Stimulated activated naive CD4-positive, alpha-beta T cell (primary cell): Measurements from ENCODE around the gene PACRG.

Source experiments
- DNase-seq, 6 experiments: peaks; one replicate each; lab custom pipeline; 2025; lab: John Stamatoyannopoulos, UW

The PACRG gene

DNA sequence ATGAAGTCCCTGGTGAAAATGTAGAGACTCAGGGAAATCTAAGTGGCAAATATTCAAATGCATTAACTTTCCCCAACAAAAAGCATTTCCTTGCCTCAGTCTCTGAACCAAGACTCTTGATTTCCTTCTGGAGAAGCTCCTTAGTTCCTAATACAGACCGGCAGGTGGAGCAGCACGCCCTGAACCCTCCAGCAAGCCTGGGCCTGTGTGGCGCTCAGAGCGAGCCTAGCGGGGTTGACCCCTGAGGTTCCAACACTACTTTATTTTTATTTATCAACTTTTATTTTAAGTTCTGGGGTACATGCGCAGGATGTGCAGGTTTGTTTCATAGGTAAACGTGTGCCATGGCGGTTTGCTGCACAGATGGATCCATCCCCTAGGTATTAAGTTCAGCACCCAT is 50.8 kb downstream of the PACRG start:
- DNase-seq = no peak

DNA sequence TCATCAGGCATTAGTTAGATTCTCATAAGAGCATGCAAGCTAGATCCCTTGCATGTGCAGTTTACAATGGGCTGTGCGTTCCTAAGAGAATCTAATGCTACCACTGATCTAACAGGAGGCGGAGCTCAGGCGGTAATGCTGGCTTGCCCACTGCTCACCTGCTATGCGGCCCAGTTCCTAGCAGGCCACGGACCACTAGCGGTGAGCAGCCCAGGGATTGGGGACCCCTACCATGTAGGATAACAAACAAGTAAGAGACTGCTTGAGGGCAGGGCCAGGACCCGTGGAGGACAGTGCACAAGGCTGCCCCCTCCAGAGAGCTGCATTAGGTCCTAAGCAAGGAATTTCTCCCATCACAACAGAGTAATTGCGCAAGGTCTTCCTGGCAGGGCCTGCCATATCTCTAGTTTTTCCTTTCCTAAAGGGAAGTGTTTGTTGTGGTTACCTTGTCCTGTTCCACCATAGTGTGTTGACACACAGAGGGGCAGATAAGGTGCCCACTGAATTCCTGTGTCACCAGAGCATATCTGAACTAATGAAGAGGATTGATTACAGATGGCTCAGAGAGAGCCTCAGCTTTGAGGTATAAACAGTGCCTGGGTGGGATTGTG is 58.0 kb downstream of the PACRG start:
- DNase-seq = no peak

DNA sequence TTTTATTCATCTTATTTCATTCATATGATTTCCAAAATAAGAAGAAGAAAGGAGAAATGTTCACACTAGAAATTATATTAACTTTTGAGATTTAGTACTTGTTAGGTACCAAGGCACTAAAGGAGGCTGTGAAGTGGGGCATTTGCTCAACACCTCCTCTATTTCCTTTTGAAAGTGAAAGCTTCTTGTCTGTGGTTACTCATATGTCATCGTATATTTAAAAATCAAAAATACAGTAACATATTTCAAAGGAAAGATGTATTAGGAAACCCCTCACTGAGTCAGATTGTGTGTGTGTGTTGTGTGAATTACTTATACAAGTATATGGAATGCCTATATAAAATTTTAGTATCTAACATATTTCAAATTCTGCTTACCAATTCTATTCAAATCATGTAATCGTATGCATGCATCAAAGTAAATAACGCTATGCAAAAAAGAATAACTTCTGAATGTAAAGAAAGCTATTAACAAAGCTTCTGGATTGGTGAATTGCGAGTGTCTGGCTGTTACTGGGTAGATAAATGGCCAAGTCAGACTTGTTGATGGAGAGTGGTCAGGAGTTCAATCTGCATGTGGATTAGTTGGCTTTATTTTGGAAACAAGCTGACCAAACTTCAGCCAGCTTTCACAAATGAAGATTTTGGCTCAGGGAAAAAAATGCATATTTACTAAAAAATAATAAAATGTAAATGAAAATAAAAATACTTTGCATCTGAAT is 70.9 kb downstream of the PACRG start:
- peak in 1 of 6 experiments; percentile 2 for DNase-seq

DNA sequence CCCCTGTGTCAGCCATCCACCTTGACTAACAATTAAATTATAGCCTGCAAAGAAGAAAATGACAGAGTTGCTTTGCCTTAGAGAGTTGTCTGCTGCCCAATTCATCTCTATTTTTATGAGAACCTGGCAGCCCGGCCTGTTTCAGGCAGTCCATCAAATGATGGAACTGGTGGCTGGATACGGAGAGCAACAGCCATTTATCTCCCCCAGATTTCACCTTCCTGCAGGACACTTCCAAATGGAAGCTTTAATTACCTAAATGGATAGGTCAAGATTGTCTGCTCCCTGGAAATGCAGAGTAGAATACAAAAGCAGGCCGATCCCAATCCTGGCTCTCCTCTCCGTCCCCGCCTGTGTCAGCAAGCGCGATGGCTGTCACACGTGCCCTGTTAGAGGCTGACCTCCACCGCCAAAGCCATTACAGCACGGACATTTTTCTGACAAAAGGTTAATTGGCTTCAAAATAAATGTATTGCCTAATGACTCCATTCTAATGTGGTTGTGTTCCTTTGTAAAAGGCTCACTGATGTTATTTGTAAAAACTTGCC is 86.7 kb downstream of the PACRG start:
- no peak for DNase-seq

DNA sequence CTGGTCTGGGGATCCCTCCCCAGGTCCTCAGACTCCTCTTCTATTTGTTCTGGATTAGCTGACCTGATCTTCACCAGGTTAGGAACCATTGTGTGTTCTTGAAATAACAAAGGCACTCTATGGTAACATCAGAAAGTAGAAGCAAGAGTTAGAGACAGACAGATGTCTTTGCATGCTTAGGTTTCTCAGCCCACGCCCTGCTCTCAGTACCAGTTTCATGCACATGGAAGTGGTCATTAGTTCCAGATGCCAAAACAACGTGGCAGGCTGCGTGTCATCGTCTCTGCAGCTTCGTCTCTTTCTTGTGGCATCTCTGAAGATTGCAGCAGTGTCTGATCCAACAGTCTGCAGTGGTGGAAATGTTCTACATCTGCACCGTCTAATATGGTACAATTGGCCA is 89.4 kb downstream of the PACRG start:
- no peak for DNase-seq

DNA sequence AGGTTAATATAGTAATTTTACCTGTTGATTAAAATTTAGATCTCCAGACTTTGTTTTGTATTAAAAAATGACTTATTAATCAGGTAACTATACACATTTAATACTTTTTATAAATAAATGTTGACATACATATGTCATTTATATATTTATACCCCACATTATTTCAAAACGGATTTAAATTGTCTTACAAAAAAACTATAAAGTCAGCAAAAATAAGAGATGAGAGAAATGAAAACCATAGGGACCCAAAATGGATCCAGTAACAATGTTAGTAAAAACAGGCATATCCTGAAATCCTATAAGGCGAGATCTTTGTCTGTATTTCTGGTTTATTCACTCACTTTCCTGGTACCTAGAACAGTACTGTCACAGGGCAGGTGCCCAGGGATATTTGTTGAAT is 91.5 kb downstream of the PACRG start:
- no peak for DNase-seq

DNA sequence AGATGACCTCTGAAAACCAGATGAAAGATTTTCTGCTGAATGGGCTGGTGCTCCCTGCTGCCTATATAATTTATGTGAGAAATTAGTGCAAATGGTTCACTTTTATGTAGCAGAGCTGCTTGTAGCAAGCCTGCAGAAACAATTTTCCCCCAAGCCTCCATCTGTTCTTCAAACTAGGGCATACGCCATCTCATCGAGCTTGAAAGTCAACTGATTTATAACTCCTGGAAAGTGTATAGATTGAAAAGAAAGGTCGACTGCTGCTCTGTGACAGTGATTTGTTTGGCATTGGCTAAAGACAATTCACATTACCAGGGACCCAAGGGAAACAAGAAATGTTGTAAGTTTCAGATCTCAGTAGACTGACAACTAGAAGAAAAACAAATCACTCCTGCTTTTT is 93.3 kb downstream of the PACRG start:
- DNase-seq = no peak

DNA sequence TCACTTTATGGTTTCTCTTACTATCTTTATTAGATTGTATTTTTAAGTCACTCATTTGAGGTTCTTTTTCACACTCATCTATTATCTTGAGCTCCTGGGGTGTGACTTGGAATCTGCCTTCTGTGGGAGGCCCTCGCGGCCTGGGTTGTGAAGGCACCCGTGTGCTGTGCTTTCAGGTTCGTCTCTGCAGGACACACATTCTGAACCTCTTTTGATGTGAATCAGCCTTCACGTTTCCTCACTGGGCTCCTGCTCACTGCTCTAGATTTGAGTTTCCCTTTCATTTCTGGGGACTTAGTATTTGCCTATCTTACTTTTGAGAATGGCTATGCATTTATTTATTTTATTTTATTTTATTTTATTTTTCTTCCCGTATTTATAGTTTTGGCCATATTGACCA is 97.8 kb downstream of the PACRG start:
- no peak for DNase-seq

DNA sequence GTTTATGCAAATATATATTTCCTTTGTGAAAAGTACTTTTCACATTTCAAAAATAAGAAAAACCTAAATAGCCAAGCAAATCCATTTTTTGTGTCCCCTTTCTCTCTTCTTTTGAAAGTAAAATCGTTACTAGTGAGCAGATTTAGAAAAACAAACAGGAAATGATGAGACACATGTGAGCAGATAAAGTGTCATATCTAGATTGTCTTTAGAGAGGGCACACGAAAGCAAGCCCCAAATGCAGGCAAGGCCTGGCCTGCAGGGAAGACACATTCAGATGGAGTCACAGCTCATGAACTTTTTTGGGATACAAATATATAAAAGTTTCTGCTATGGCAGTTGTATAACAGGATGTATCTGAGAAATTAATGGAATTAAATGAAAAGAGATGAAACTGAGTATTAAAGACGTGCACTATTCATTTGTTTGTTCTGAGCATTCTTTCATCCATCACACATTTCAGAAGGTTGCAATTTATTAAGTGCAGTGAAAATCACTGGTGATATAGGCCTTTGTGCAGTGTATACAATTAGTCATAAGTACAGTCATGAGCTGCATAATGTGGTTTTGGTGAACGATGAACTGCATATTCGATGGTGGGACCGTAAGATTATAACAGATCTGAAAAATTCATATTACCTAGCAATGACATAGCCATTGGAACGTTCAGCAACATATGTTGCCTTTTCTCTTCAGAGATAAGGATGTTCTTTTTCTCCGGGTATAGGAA is 101.4 kb downstream of the PACRG start:
- no peak for DNase-seq

DNA sequence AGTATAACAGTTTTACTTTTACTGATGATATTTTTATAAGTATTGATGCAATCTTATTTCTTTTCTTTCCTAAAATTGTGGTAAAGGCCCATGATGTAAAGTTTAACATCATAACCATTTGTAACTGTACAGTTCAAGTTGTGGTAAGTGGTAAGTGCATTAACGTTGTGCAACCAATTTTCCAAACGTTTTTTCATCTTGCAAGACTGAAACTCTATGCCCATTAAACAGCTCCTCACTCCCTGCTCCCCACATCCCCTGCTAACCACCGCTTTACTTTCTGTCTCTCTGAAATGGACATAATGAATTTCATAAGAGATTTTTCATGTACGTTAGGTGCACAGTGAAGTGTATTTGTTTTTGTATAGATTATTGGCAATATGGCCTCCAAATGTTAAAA is 106.0 kb downstream of the PACRG start:
- DNase-seq = no peak

DNA sequence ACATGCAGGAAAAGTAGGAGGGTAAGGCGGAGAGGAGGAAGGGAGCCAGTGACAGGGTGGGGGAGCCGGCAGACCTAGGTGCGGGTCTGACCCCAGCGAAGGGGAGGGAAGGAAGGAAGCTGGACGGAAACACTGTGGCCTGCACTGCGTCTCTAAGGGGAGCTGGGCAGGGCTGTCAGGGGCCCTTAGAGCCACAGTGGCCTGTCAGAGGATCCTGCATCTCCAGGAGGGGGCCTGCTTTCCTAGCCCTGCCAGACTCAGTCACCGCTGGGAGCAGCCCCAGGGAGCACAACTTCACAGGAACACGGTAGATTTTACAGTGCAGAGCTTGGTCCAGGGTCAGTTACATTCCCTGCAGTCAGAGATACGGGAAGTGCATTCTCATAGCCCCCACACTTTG is 118.2 kb downstream of the PACRG start:
- DNase-seq = no peak

DNA sequence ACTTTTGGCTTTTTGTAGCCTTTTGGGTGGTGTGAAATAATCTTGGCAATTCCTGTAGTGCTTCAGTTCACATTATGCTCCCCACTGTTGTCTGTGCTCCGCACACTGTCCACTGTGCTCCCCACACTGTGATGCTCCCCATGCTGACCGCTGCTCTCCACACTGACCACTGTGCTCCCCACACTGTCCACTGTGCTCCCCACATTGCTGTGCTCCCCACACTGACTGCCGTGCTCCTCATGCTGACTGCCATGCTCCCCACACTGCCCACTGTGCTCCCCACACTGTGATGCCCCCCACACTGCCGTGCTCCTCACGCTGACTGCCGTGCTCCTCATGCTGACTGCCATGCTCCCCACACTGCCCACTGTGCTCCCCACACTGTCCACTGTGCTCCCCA is 118.9 kb downstream of the PACRG start:
- DNase-seq = no peak

DNA sequence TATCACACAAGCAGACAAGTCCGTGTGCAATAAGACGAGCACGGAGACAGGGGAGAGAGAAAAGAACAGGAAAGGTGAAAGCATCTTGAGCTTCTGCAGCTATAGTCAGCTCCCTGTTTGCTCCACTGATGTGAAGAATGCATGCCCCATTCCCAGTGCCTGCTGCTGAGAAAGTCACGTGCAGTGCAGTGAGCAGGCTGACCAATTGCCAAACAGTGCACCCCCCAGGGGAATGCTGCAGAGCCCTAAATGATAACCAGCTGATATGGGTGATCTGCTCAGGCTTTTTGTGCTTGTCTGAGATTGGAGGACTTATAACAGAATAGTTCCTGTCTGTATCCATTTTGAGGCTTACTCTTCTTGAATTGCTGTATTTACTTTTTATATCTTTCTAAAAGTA is 121.5 kb downstream of the PACRG start:
- DNase-seq = no peak

DNA sequence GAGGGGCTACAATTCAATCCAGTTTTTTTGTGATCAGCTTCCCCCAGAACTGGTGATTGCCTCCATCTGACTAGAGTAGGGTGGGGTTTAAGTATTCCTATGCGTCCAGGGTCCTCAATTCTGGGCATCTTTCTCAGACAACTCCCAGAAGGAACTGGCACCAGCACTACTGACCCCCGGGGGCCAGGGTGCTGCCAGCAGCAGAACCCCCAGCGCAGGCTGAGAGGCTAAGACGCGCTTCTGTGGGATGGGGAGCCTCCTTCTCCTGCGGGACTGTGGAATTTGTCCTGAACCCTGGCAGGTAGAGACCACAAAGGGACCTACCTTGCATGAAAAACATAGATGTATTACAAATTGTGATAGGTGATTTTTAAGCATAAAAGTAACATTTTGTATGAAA is 124.4 kb downstream of the PACRG start:
- DNase-seq = no peak

DNA sequence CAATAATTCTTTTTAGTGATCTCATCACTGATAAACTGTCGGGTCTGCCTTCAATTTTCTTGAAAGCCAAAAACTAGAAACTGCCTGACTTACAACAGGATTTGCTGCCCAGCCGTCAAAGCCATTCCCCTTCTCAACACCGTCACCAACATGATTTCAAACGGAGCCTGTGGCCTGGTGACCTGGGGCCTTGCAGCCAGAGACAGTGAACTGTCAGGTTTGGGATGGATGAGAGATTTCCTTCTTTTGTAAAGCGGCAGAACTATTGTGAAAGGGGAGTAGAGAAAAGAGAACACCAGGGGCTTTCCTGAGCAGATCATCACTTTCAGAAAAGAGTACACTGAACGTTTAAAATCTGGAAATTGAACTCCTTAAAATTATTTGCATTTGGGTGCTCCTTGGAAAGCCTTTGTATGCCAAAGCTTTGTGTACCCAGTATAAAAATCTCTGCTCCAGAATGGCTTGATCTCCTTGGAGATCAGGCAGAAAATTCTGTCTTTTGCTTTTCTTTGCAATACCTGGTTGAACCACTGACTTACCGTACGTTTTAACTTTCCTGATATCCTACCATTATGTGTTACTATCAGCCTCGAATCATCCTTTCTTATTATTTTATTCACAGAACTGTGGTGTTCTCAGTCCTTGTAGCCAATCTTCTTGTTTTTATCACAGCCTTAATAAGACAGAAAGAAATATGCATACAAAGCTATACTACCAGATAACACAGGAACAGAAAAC is 125.2 kb downstream of the PACRG start:
- no peak for DNase-seq

DNA sequence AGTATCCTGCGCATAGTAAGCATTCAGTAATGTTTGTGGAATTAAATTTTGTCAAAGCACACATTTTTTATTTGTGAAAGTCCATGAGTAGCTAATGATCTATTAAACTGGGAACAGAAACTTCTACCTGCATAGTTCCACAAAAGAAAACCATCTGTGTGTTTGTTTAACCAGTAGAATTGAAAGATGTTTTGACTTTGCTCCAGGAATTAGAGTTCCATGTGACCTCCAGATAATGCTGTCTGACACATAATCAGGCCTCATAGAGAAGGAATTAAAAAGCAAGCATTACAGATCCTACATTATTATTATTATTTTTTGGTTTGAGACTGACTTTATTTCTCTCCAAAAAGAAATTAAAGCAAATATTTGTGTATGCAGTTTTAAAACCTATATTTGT is 126.5 kb downstream of the PACRG start:
- DNase-seq = no peak

DNA sequence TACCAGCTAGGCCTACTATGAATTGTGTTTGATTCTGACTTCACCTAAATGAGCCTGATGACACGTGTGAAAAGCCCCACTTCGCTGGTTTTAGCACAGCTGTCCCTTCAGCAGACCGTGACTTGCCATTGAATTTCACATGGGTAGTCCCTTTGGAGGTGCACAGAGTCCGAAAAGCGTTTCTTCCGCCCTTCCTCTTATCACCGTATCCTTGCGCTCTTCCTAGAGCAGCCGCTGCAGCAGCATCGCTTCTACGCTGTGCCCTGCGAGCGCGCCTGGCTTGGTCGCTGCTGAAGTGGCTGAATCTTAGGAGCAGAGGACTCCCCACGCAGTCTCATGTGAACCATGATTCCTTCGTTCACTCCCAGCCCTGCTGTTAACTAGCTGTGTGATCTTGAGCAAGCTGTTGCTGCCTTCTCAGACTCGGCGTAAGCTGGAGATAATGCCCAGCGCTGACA is 127.0 kb downstream of the PACRG start:
- no peak for DNase-seq

DNA sequence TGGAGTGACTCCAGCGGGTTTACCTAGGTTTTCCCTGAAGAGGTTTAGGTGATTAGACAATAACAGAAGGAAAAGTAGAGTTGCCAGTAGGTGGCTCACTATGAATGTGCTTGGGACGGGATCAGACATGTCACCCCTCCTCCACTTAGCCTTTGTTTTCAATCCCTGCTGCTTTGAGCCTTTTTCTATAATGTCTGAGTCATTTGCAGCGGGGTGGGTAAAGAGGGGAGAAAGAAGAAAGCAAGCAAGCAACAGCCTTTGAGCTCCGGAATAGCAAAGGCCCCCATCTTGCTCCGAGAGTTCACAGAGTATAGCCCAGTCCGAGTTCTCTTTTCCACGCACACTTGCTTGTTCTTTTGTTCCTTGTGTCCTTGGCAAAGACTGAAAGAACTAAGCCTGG is 129.1 kb downstream of the PACRG start:
- no peak for DNase-seq

DNA sequence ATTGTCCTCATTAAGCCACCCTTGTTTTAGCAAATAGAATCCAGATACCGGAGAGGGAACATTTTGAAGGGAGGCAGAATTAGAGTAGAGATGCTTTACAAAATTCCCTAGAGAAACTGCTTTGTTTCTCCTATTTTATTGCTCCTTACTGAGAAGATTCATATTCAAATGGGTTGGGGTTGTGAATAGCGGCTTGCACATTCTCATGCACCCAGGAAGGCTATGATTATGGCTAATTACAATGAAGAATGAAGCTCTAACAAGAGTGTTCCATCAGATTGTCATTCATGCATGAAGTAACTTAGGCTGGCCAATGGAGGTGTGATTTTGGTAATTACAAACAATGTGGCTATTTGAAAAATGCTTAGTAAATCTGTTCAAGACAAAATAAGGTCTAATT is 129.6 kb downstream of the PACRG start:
- DNase-seq = no peak

DNA sequence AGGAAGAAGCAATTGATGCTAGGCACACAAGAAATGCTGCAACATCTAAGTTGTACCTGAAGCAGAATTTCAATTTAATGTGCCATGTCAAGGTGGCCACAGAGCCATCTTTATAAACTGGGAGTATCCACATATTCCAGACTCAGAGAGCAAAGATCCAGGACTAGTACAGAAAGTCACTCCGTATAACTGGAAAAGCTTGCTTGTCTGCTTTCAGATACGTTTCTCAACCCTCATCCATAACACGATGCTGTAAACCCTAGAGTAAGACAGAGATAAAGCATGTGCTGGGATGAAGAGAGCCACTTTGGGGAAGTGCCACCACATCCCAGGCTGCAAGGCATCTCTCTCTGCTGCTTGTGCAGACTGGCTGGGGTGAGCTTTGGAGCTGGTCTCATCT is 134.7 kb downstream of the PACRG start:
- DNase-seq = no peak

DNA sequence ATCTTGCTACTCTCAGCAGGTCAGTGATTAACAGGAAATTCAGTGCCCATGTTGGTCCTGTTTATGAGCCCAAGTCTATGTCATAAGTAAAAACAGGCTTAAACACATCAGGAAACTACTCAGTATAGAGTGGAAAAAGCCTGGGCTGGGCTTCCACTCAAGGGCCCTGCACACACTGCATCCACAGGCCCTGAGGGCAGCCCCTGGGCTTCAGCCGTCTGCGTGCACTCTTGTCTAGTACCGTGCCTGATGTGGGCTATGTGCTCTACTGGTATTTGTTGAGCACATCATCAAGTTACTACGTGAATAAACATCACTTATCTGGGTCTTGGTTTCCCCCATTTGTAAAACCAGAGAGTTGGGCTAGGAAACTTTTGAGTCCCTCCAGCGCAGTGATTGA is 135.2 kb downstream of the PACRG start:
- DNase-seq = no peak

DNA sequence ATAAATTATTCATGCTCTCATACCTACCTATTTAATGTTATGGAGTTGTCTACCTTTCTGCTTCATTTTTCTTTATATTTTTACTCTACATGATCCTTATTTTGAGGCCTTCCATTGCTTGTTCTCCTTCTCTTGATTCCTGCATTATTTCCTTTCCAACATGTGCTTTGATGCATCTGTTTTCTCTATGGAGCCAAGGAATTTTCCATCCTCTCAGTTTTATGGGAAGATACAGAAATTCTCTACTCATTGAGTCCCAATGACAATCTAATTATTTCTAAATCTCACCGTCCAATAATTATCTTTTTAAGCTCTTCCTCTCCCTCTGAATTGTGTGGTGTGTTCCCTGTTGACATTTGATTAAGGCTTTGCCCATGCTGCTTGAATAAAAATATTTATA is 136.0 kb downstream of the PACRG start:
- DNase-seq = no peak
